Stimulated activated CD4-positive, alpha-beta T cell treated with anti-CD3 and anti-CD28 coated beads, Interleukin-2, amount 100 ng/mL, for 24 hours (primary cell): ENCODE results near the gene FREM2.

Experiments
- DNase-seq, 2 donors: peaks; one replicate each; pipeline ENCODE4 v3.0.0-alpha.2; 2020

Gene FREM2

GRCh38 chr13:38767506-38768265 is 80.8 kb downstream of the FREM2 start:
- DNase-seq: no peak

- DNase-seq: no peak
Observed at GRCh38 chr13:38769526-38769925, 82.6 kb downstream of the FREM2 start.

- DNase-seq: no peak
Observed at GRCh38 chr13:38775085-38775484, 88.2 kb downstream of the FREM2 start.

- DNase-seq: no peak
Observed at GRCh38 chr13:38777347-38778119, 90.7 kb downstream of the FREM2 start.

- no peak for DNase-seq
Observed at GRCh38 chr13:38781539-38781938, 94.7 kb downstream of the FREM2 start.

GRCh38 chr13:38784036-38784880 is 97.4 kb downstream of the FREM2 start:
- no peak for DNase-seq

- no peak for DNase-seq
Observed at GRCh38 chr13:38785042-38785441, 98.2 kb downstream of the FREM2 start.

- DNase-seq: no peak
Observed at GRCh38 chr13:38785490-38785889, 98.6 kb downstream of the FREM2 start.

GRCh38 chr13:38787550-38787949 is 100.7 kb downstream of the FREM2 start:
- DNase-seq: no peak

GRCh38 chr13:38796890-38797289 is 110.0 kb downstream of the FREM2 start:
- no peak for DNase-seq

GRCh38 chr13:38803531-38803930 is 116.7 kb downstream of the FREM2 start:
- DNase-seq: no peak

- no peak for DNase-seq
Observed at GRCh38 chr13:38804061-38804460, 117.2 kb downstream of the FREM2 start.

- DNase-seq: no peak
Observed at GRCh38 chr13:38804536-38804935, 117.7 kb downstream of the FREM2 start.

GRCh38 chr13:38814331-38814730 is 127.5 kb downstream of the FREM2 start:
- no peak for DNase-seq

GRCh38 chr13:38819053-38819452 is 132.2 kb downstream of the FREM2 start:
- no peak for DNase-seq

GRCh38 chr13:38819596-38819995 is 132.7 kb downstream of the FREM2 start:
- DNase-seq: no peak

GRCh38 chr13:38821770-38822551 is 135.1 kb downstream of the FREM2 start:
- DNase-seq: no peak

GRCh38 chr13:38824342-38824741 is 137.5 kb downstream of the FREM2 start:
- peak in 1 of 2 donors; percentile 1 for DNase-seq

GRCh38 chr13:38826182-38826813 is 139.4 kb downstream of the FREM2 start:
- DNase-seq: no peak

- no peak for DNase-seq
Observed at GRCh38 chr13:38830442-38831045, 143.7 kb downstream of the FREM2 start.

GRCh38 chr13:38844581-38844980 is 157.7 kb downstream of the FREM2 start:
- no peak for DNase-seq

GRCh38 chr13:38848360-38848759 is 161.5 kb downstream of the FREM2 start:
- DNase-seq: no peak
